Central memory CD4-positive, alpha-beta T cell (primary cell): ENCODE data around the gene NEIL3.

Source experiments
- DNase-seq: peaks from one replicate; pipeline ENCODE4 v3.0.0; 2022

NEIL3 gene

DNA sequence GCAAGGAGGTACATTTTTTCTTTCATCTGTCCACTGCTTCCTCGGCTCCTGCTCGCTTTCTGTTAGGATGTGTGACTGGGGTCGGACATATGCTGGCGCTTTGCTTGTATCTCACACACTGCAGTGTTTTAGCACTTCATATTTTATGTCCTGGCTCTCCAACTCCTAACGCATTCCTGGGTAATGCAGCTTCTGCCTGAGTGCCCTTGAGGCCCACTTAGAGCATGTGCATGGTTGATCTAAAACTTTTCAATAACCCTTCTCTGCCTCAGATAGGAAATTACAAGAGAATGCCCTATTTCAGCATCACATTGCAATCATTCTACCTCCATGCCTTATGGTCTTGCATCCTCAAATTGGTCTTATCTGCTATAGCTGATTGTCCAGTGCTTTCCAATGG is 65.3 kb downstream of the NEIL3 start:
- no peak for DNase-seq

GRCh38 chr4:177375372-177375771 is 65.7 kb downstream of the NEIL3 start:
- no peak for DNase-seq

- no peak for DNase-seq
These were observed 66.3 kb downstream of the NEIL3 start for GRCh38 chr4:177376024-177376423.

GRCh38 chr4:177380730-177381287 is 71.1 kb downstream of the NEIL3 start:
- DNase-seq: no peak

- DNase-seq: no peak
These were observed 72.2 kb downstream of the NEIL3 start for GRCh38 chr4:177381762-177382310.

DNA sequence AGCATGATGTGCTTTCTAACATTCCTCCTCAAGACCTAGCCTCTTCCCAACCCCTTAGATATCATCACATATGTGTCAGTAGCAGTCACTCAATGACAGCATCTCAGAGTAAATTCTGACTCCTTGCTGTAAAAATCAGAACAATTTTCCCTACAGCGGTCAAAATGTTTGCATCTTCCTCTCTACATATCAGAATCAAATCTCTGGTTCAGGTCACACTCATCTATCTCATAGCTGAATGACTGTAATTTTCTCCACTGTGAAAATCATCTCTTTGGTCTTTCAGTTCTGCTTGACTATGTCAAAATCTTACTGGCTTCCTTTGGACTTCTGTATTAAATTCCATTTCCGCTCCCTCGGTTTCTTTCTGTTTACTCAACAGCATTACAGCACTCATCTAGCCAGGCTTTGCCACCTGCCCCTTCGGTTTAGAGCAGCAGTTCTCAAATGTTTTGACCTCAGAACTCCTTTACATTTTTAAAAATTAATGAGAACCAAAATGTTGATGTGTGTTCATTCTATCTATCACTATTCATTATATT is 75.3 kb downstream of the NEIL3 start:
- DNase-seq: no peak

- DNase-seq: no peak
These were observed 76.1 kb downstream of the NEIL3 start for GRCh38 chr4:177385576-177386277.

- DNase-seq: no peak
These were observed 76.7 kb downstream of the NEIL3 start for GRCh38 chr4:177386278-177386815.

- DNase-seq: no peak
These were observed 81.6 kb downstream of the NEIL3 start for GRCh38 chr4:177391287-177391686.

- no peak for DNase-seq
These were observed 82.3 kb downstream of the NEIL3 start for GRCh38 chr4:177391953-177392352.

DNA sequence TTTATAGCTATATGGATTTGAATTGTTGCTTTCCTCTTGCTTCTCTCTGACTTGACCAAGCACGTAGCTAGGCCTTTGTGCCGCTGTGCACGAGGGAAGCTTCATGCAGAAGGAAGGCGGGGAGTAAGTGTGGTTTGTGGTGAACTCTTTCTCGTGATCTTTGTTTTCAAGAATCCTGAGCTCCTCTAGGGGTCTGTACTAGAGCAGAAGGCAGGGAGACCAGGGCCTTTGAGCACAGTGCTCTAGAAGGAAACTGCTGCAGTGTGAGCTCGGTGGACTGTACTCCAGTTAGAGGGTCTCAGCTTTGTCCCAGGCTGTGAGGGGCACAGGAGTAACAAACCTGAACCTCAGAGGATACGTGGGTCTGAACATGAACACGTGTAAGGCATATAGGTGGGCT is 83.6 kb downstream of the NEIL3 start:
- DNase-seq: peak; percentile 12

GRCh38 chr4:177396352-177396751 is 86.7 kb downstream of the NEIL3 start:
- DNase-seq: no peak

DNA sequence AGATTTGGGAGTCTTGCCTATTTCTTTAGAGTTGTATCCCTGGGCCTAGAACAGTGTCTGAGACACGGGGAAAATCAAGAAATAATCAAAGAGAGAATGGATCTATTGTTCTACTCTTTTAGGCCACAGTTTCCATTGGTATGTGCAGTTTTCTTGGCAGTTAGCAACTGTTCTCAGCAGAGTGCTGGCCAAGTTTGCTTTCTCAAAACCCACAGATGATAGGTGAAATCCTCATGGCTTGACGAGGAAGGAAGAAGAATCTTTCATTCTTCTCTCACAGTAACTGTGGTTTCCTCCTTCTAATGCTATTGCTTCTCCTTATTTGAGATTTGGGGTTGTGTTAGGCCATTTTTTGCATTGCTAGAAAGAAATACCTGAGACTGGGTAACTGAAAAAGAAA is 90.4 kb downstream of the NEIL3 start:
- no peak for DNase-seq

DNA sequence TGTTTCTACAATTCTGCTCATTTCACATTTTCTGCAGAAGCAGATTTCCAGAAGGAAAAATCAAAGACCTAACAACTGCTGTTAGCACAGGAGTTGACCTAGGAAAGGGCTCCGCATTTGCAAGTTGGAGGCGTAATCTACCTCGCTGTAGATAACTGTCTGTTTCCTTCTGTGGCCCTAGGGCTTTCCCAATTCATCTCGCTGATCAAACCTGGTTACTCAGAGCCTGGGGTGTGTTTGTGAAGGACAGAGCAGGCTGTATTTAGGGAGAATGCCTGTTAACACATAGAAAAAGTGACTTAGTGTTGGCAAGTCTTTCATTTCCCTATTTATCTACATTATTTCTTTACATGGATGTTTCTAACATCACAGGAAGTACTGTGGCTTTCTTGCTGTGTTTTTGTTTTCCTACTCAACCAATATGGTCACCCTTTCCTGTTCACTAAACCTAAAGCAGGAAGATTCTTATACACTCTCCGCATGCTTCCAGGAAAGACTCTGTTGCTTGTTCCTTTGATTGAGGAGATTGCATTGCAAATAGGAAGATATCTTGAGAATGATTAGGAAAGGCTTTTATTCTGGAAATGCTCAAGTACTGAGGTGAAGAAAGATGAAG is 92.1 kb downstream of the NEIL3 start:
- DNase-seq: no peak

GRCh38 chr4:177403746-177404145 is 94.1 kb downstream of the NEIL3 start:
- no peak for DNase-seq

DNA sequence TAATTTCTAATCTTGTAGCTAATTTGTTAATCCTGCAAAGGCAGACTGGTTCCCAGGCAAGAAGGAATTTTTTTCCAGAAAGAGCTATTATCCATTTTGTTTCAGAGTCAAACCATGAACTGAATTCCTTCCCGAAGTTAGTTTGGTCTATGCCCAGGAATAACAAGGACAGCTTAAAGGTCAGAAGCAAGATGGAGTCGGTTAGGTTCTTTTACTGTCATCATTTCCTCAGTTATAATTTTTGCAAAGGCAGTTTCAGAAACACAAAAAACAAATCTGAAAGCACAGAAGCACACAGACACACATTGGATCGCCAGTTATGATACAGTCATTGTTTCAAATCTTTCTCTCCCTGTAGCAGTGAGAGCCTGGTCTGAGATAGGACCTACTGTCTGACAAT is 94.7 kb downstream of the NEIL3 start:
- DNase-seq: no peak

DNA sequence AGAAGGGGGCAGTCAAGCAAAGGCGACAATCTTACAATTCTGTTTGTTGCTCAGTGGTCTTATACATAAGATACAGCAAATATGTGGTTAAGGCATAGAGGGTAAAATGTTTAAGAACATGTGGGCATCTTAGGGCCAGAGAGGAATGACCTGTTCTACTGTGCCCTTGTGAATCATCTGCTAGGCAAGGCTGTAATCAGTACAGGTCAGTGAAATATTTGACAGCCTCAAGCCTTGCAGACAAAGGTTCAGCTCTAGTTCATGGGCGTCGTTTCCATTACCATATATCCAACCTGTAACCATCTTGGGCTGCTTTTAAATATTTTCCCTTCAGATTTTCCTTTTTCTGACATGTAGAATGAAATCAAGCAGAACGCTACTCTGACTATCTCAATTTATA is 95.3 kb downstream of the NEIL3 start:
- DNase-seq: no peak

DNA sequence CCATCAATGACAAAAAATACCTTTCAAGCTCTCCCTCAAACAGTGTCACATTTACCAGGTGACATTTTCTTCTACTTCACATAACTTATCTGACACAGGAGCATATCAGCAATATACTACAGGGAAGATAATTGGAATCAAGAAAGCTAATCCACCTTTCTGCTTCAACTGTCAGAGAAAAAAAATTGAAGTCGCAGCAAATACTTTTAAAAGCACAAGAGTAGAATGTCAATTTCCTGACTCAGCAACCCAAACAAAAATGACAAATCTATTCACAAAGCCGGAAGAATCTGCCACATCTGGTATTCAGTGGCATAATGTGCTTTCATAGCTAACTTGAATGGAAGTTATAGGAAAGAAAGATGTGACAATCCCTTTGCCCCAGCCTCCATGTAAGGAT is 95.8 kb downstream of the NEIL3 start:
- no peak for DNase-seq

DNA sequence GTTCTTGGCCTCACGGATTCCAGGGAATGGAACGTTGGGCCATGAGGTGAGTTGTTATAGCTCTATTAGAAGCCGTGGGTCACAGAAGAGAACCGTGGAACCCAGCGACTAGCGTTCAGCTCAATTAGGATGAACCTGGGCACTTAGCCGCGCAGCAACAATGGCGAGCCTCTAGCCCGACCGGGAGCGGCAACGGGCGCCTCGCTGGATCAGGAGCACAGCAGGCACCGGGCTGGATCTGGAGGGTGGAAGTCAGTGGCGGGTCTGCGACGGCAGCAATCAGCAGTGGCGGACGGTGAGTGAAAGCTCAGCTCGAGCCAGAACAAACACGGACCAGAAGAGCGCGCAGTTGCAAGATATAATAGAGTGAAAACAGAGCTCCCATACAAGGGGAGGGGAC is 98.3 kb downstream of the NEIL3 start:
- DNase-seq: no peak

GRCh38 chr4:177410566-177410965 is 100.9 kb downstream of the NEIL3 start:
- DNase-seq: no peak

DNA sequence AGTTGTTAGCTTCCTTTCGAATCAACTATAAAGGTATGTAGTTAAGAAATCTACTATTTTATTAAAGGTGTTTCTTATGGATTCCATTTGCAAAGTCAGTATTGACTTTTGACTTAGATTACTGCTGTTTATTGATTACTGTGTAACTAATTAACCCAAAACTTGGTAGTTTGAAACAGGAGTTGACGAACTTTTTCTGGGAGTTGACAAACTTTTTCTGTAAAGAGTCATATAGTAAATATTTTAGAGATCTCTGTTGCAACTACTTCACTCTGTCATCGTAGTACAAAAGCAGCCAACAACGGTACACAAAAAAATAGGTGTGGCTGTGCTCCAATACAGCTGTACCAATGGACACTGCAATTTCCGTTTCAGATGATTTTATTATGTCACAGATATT is 102.3 kb downstream of the NEIL3 start:
- DNase-seq: no peak
